K562 treated with DMSO at 1 percent for 4 hours (cell line): Measurements from ENCODE around the gene ATN1. TPM values are rescaled to one million over a fixed set of nuclear protein-coding genes. Genes with fewer than 3 reads are reported as not detected.

Experiments used
- total RNA-seq: library from RNA; unstranded; fragments of 300-600 nt; gene quantifications from 2 replicates; pipeline ENCODE4 v1.2.3, GENCODE V29; 2022; ENCODE audit not compliant: insufficient read depth

The ATN1 gene
- 34.8 and 43.7 TPM in 2 replicates for total RNA-seq

GRCh38 chr12:6927379-6928021 is at the start of gene ATN1:
ATN1 (plus strand) TSS chr12:6927959; CDS start chr12:6934002, 6,043 bp downstream.

GRCh38 chr12:6904280-6905276 is 23.2 kb upstream of the ATN1 start, which contains the start of gene LRRC23:
LRRC23 (plus strand) TSS chr12:6904822; CDS start chr12:6905634, 812 bp downstream.

GRCh38 chr12:6914246-6914946 is 13.4 kb upstream of the ATN1 start, which contains the start of gene ENO2:
ENO2 (plus strand) TSS chr12:6914580; CDS start chr12:6915833, 1,253 bp downstream.

GRCh38 chr12:6943722-6944380 is 16.1 kb downstream of the ATN1 start, which contains the start of the genes C12orf57 and RNU7-1:
C12orf57 (plus strand) TSS chr12:6944022; CDS start chr12:6944122, 100 bp downstream.
RNU7-1 (plus strand) TSS chr12:6943816.

GRCh38 chr12:6950811-6951540 is 23.2 kb downstream of the ATN1 start, which contains the start of gene PTPN6:
PTPN6 (plus strand) TSS chr12:6951356; CDS start chr12:6951513, 157 bp downstream.

Other genes with a start within 250 kb of the ATN1 start
- gene ZNF384, start 238.6 kb upstream of the ATN1 start, total RNA-seq = 25.5 and 32.4 TPM in 2 replicates
- gene PIANP, start 227.1 kb upstream of the ATN1 start, total RNA-seq = not detected in 2 replicates
- gene COPS7A, start 203.9 kb upstream of the ATN1 start, total RNA-seq = 33.5 and 37.2 TPM in 2 replicates
- 148 and 156 TPM in 2 replicates for gene MLF2, start 174.8 kb upstream of the ATN1 start, total RNA-seq
- gene PTMS, start 161.6 kb upstream of the ATN1 start, total RNA-seq = 322 and 327 TPM in 2 replicates
- 2.2 and 2.8 TPM in 2 replicates for gene LAG3, start 155.4 kb upstream of the ATN1 start, total RNA-seq
- not detected in 2 replicates for gene CD4, start 138.4 kb upstream of the ATN1 start, total RNA-seq
- gene GPR162, start 106.1 kb upstream of the ATN1 start, total RNA-seq = 1.8 and 3.1 TPM in 2 replicates
- gene P3H3, start 99.6 kb upstream of the ATN1 start, total RNA-seq = 11.9 and 14.1 TPM in 2 replicates
- gene GNB3, start 87.0 kb upstream of the ATN1 start, total RNA-seq = 3.6 and 4.6 TPM in 2 replicates
- 20.1 and 29.7 TPM in 2 replicates for gene CDCA3, start 76.7 kb upstream of the ATN1 start, total RNA-seq
- 50.5 and 51.1 TPM in 2 replicates for gene USP5, start 75.8 kb upstream of the ATN1 start, total RNA-seq
- 475 and 496 TPM in 2 replicates for gene TPI1, start 60.4 kb upstream of the ATN1 start, total RNA-seq
- 2.5 and 5.2 TPM in 2 replicates for gene SPSB2, start 54.7 kb upstream of the ATN1 start, total RNA-seq
- gene LRRC23, start 23.1 kb upstream of the ATN1 start, total RNA-seq = 4.7 and 5.7 TPM in 2 replicates
- gene ENO2, start 13.4 kb upstream of the ATN1 start, total RNA-seq = 33.9 and 35.4 TPM in 2 replicates
- gene RNU7-1, start 15.9 kb downstream of the ATN1 start, total RNA-seq = not detected in 2 replicates
- gene C12orf57, start 16.1 kb downstream of the ATN1 start, total RNA-seq = 524 and 553 TPM in 2 replicates
- gene PTPN6, start 23.4 kb downstream of the ATN1 start, total RNA-seq = 6.5 and 16.4 TPM in 2 replicates
- gene PHB2, start 42.7 kb downstream of the ATN1 start, total RNA-seq = 297 and 310 TPM in 2 replicates
- 7.9 and 15.0 TPM in 2 replicates for gene EMG1, start 43.0 kb downstream of the ATN1 start, total RNA-seq
- 23.4 and 23.6 TPM in 2 replicates for gene LPCAT3, start 90.5 kb downstream of the ATN1 start, total RNA-seq
- gene C1S, start 132.8 kb downstream of the ATN1 start, total RNA-seq = 0.81 and 1.7 TPM in 2 replicates
- gene C1R, start 164.5 kb downstream of the ATN1 start, total RNA-seq = 3.0 and 5.2 TPM in 2 replicates
- 13.2 and 18.7 TPM in 2 replicates for gene C1RL, start 181.3 kb downstream of the ATN1 start, total RNA-seq
- gene RBP5, start 200.9 kb downstream of the ATN1 start, total RNA-seq = 4.6 and 9.7 TPM in 2 replicates
- gene CLSTN3, start 202.4 kb downstream of the ATN1 start, total RNA-seq = 12.1 and 20.9 TPM in 2 replicates